Panc1 (cell line): ENCODE data around the gene SCGB1C2.

Experiments used
- CTCF ChIP-seq: fragments of 450-650 bp; IDR thresholded peaks from 2 replicates; pipeline ENCODE4 v1.5.1; 2017; ENCODE audit warnings: mild to moderate bottlenecking
- POLR2AphosphoS5 ChIP-seq: IDR thresholded peaks from 2 replicates; pipeline ENCODE4 v1.6.1; 2012; ENCODE audit warnings: mild to moderate bottlenecking, low read depth, low read length, moderate library complexity
- REST ChIP-seq, 2 experiments: IDR thresholded peaks; 2 replicates each; pipeline ENCODE4 v1.6.1; 2011 to 2012; ENCODE audit warnings: low read depth in 2 of 2, control low read depth in 1 of 2, low read length in 1 of 2, mild to moderate bottlenecking in 1 of 2, moderate library complexity in 1 of 2; ENCODE audit not compliant: insufficient read depth in 1 of 2
- TCF7L2 ChIP-seq: IDR thresholded peaks from 2 replicates; pipeline ENCODE4 v1.6.1; 2011; ENCODE audit warnings: mild to moderate bottlenecking, low read depth, low read length, inconsistent platforms

- TF ChIP-seq CTCF (no peak; the same call in 1 of the 2 replicates), POLR2AphosphoS5 (no peak), REST (IDR thresholded peaks at IDR 0.05; ENCODE audit: insufficient read depth in 1 of 2, low read depth in 2 of 2, low read length in 1 of 2) (no peak), TCF7L2 (no peak)
Measured at GRCh38 chr17:163514-164098, 26.2 kb downstream of the SCGB1C2 start.
